GM12801 (cell line): Measurements from ENCODE around the gene LRRC15.

Experiments
- TF ChIP-seq, protein P1 (sequence below): IDR thresholded peaks from one replicate; pipeline ENCODE4 v1.5.1; 2011; ENCODE audit warnings: control low read depth; ENCODE audit not compliant: insufficient read length; ENCODE audit errors: extremely low read depth

LRRC15 gene

DNA sequence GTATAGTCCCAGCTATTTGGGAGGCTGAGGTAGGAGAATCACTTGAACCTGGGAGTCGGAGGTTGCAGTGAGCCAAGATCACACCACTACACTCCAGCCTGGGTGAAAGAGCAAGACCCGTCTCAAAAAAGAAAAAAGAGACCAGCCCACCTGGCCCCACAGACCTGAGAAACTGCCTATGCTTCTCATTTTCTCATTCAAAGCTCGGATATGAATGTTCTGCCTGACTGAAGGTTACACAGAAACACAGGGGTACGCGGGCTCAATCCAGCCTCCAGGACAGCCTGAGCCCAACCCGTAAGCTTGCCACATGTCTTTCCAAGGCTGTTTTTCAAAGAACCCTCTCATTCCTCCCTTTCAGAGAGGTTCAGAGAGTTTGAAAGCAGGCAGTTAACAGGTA, 9.7 kb upstream of the LRRC15 start:
- TF ChIP-seq, protein P1, sequence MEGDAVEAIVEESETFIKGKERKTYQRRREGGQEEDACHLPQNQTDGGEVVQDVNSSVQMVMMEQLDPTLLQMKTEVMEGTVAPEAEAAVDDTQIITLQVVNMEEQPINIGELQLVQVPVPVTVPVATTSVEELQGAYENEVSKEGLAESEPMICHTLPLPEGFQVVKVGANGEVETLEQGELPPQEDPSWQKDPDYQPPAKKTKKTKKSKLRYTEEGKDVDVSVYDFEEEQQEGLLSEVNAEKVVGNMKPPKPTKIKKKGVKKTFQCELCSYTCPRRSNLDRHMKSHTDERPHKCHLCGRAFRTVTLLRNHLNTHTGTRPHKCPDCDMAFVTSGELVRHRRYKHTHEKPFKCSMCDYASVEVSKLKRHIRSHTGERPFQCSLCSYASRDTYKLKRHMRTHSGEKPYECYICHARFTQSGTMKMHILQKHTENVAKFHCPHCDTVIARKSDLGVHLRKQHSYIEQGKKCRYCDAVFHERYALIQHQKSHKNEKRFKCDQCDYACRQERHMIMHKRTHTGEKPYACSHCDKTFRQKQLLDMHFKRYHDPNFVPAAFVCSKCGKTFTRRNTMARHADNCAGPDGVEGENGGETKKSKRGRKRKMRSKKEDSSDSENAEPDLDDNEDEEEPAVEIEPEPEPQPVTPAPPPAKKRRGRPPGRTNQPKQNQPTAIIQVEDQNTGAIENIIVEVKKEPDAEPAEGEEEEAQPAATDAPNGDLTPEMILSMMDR: no peak

DNA sequence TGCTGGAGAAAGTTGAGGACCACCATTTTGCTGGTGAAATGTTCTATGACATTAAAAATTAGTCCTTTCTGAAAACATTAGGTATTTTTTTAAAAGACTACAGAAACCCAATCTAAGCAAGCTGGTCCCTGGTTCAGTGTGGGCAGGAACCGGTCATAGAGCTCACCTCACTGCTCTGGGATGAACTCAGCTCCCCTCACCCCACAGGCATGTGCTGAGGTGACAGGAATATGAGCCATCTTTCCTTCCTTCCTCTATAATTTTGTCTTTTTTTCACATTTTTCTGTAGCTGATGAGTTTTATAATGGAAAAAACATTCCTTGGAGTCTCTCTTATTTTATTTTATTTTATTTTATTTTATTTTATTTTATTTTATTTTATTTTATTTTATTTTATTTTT, 8.2 kb upstream of the LRRC15 start:
- TF ChIP-seq, protein P1: no peak

DNA sequence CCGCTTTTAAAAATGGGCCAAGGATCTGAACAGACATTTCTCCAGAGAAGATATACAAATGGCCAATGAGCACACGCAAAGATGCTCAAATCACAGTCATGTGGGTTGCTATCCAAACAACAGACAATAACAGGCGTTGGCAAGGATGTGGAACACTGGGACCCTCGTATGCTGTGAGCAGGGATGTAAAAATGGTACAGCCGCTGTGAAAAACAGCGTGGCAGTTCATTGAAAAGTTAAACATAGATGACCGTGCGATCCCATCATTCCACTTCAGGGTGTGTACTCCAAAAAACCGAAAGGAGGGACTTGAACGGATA, 6.7 kb upstream of the LRRC15 start:
- TF ChIP-seq, protein P1: no peak

DNA sequence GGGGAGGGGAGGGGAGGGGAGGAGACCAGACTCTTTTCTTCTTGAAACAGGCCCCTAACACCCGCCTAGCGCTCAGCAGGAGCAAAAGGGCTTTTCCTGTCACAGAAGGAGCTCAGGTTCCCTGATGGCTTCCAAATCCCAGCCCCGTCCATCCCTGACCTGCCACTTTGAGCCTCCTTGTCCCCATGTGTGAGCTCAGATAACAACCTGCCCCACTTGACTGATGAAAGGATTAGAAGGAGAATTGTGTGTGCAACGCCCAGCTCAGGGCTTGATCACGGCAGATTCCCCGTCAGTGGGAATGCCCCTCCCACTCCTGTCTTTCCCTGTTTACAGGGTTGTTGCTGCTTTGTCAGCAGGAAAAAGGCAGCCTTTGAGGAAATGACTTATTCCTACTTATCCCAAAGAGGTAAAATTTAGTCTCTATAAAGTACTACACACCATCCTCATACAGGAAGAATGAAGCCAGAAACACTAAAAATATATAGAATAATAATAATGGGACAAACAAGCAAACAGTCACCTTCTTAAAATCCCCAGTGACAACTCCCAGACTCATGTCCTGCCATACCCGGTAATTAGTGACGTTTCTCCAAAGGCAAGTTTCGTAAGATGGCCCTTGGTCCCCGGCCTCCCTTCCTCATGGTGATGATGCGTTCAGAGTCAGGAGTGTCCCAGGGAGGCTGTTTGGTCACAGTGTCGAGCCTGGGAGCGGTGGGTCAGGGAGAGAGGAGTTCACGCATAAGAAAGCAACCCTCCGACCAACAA, 6.1 kb upstream of the LRRC15 start:
- TF ChIP-seq, protein P1: no peak

DNA sequence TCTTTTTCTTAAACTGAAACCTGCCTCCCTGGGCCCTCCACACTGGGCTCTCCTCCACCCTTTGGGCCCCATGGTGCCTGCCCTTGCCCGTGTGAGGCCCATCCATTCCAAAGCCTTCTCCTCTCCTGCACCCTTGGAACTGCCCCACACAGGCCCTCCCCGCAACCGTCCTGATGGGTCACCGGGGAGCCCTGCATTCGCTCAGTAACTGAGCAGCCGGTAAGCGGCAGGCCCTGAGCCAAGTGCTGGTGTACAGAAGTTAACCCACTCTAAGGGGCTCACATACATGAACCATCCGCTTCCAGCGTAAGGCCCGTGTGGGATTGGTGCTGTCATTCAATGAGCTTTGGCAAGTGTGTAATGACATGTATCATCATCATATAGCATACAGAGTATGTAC, 5.4 kb upstream of the LRRC15 start:
- TF ChIP-seq, protein P1: no peak

DNA sequence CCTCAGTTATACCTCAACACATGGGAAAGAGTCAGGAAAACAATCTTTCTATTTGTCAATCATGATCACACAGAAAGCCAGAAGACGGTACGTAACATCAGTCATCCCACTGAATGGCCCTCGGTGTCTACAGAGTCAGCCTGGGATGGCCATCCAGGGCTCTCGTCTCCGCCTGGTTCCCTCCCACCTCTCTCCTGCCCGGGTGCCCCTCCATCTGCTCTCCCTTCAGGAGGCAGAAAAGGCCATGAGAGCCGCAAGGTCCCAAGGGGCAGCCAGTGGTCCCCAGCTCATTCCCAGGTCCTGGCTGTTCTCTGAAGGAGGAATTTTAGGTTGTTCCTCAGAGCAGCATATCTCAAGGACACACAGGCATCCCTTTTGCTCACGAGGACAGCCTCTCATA, 4.4 kb upstream of the LRRC15 start:
- TF ChIP-seq, protein P1: no peak

DNA sequence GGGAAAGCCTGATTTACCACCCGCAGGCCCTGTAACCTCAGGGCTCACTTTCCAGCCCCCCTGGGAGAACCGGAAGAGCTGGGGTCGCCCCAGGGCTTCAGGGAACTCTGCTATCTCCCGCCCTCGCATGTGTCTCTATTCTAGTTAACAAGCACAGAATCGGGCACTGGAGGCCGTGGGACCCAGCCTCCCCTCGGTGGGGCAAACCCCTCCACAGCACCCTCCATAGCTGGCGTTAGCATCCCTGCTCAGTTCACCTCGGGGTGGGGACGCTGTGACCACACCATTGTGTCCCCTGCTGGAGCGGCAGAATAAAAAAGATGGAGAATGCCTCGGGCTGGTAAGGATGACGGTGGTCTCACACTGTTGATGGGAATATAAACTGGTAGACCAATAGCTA, 3.5 kb upstream of the LRRC15 start:
- TF ChIP-seq, protein P1: no peak
